Neuronal stem cell (in vitro differentiated cells): ENCODE measurements around the gene COX19.
"Not testable (repeated sequence)": the region's sequence is repeated elsewhere in the genome, so short reads cannot be mapped to it uniquely, and the experiment has no call there.

Experiments used
- DNase-seq: peaks from one replicate; pipeline ENCODE4 v3.0.0-alpha.2; 2013; ENCODE audit warnings: low spot score
- H2AFZ ChIP-seq: one replicate; pipeline ENCODE4 v1.6.1; 2013; ENCODE audit warnings: mild to moderate bottlenecking, low read length, inconsistent platforms
- H2AK5ac ChIP-seq: 2 replicates; pipeline ENCODE4 v1.6.1; 2013; ENCODE audit warnings: low read depth, mild to moderate bottlenecking, inconsistent platforms, low read length, moderate library complexity, mixed read lengths
- H2BK120ac ChIP-seq: 2 replicates; pipeline ENCODE4 v1.6.1; 2013; ENCODE audit warnings: low read depth, mild to moderate bottlenecking, inconsistent platforms, low read length, moderate library complexity, mixed read lengths
- H2BK12ac ChIP-seq: one replicate; pipeline ENCODE4 v1.6.1; 2013; ENCODE audit warnings: low read length, inconsistent platforms
- H2BK15ac ChIP-seq: 2 replicates; pipeline ENCODE4 v1.6.1; 2013; ENCODE audit warnings: mild to moderate bottlenecking, low read length, inconsistent platforms, mixed read lengths
- H2BK5ac ChIP-seq: one replicate; pipeline ENCODE4 v1.6.1; 2013; ENCODE audit warnings: inconsistent platforms, mild to moderate bottlenecking, low read length, moderate library complexity
- H3K14ac ChIP-seq: one replicate; pipeline ENCODE4 v1.6.1; 2013; ENCODE audit warnings: low read length, inconsistent platforms
- H3K18ac ChIP-seq: 2 replicates; pipeline ENCODE4 v1.6.1; 2013; ENCODE audit warnings: low read length, inconsistent platforms
- H3K23ac ChIP-seq: 2 replicates; pipeline ENCODE4 v1.6.1; 2013; ENCODE audit warnings: low read depth, mild to moderate bottlenecking, mixed read lengths, low read length, inconsistent platforms; ENCODE audit not compliant: poor library complexity
- H3K27ac ChIP-seq: replicated peaks from 3 replicates; pipeline ENCODE4 v1.5.1; 2013; ENCODE audit warnings: low read length, inconsistent platforms
- H3K27me3 ChIP-seq, 3 experiments: 2 replicates each; pipeline ENCODE4 v1.6.1; 2013; ENCODE audit warnings: low read length in 3 of 3, mild to moderate bottlenecking in 2 of 3, inconsistent platforms in 1 of 3, low read depth in 1 of 3, mixed read lengths in 1 of 3, moderate library complexity in 1 of 3; ENCODE audit not compliant: control insufficient read depth in 3 of 3, insufficient read depth in 3 of 3
- H3K36me3 ChIP-seq, 2 donors: replicated peaks in 1 of 2; 2 replicates each; pipeline ENCODE4 v1.6.1; 2013; ENCODE audit warnings: low read length in 2 of 2; ENCODE audit not compliant: control insufficient read depth in 2 of 2, insufficient read depth in 2 of 2
- H3K4ac ChIP-seq: 2 replicates; pipeline ENCODE4 v1.6.1; 2013; ENCODE audit warnings: inconsistent platforms, mild to moderate bottlenecking, low read length, moderate library complexity
- H3K4me1 ChIP-seq, 2 donors: 1 replicate in 1 of 2; 2 replicates in 1 of 2; pipeline ENCODE4 v1.6.1; 2013; ENCODE audit warnings: low read length in 2 of 2, low read depth in 1 of 2; ENCODE audit not compliant: control insufficient read depth in 2 of 2, insufficient read depth in 1 of 2
- H3K4me2 ChIP-seq: one replicate; pipeline ENCODE4 v1.6.1; 2013; ENCODE audit warnings: mild to moderate bottlenecking, low read length, inconsistent platforms; ENCODE audit not compliant: insufficient read depth, poor library complexity, severe bottlenecking
- H3K4me3 ChIP-seq, 2 donors: 2 replicates each; pipeline ENCODE4 v1.5.1; 2013; ENCODE audit warnings: low read length in 2 of 2, mild to moderate bottlenecking in 2 of 2, inconsistent platforms in 1 of 2, moderate library complexity in 1 of 2
- H3K79me1 ChIP-seq: one replicate; pipeline ENCODE4 v1.6.1; 2013; ENCODE audit warnings: low read depth, mild to moderate bottlenecking, inconsistent platforms, low read length, moderate library complexity
- H3K9ac ChIP-seq: one replicate; pipeline ENCODE4 v1.6.1; 2013; ENCODE audit warnings: mild to moderate bottlenecking, low read depth, low read length, inconsistent platforms; ENCODE audit not compliant: poor library complexity
- H3K9me3 ChIP-seq, 2 donors: replicated peaks in 1 of 2; 2 replicates each; pipeline versions ENCODE3 to v1.6.1; 2013; ENCODE audit warnings: low read length in 2 of 2, mild to moderate bottlenecking in 2 of 2, inconsistent platforms in 1 of 2, low read depth in 1 of 2, mixed read lengths in 1 of 2, moderate library complexity in 1 of 2; ENCODE audit not compliant: control insufficient read depth in 2 of 2, insufficient read depth in 1 of 2
- H4K8ac ChIP-seq: one replicate; pipeline ENCODE4 v1.6.1; 2013; ENCODE audit warnings: low read depth, mild to moderate bottlenecking, inconsistent platforms, low read length, moderate library complexity
- H4K91ac ChIP-seq: one replicate; pipeline ENCODE4 v1.6.1; 2013; ENCODE audit warnings: low read length, low read depth, mild to moderate bottlenecking, inconsistent platforms; ENCODE audit not compliant: poor library complexity
- WGBS, 2 donors: extraction: QIAGEN DNeasy Blood & Tissue Kit; methylation state at CpG; one replicate each; pipeline ENCODE4 v1.1.7; 2013; ENCODE audit warnings: missing lambda C conversion rate in 2 of 2, mixed read lengths in 1 of 2; ENCODE audit not compliant: insufficient read length in 2 of 2, insufficient replicate concordance in 1 of 2; ENCODE audit errors: extremely low coverage in 2 of 2; 5-methylcytosine and 5-hydroxymethylcytosine counted together

Gene COX19

GRCh38 chr7:924541-925231 lies 50.7 kb downstream of the COX19 start:
- peaks cover 0 to 9% (median 0%) of the 10 kb centered on the region in 3 experiments for H3K27me3 ChIP-seq
- H2BK120ac ChIP-seq = no peak overlapping the region
- H3K79me1 ChIP-seq = no peaks in the 10 kb centered on the region
- no peak overlapping the region for H3K9ac ChIP-seq
- H3K4me2 ChIP-seq = no peak overlapping the region
- H3K18ac ChIP-seq = peak overlapping the region; percentile 48
- H3K23ac ChIP-seq = no peak overlapping the region
- no peaks in the 10 kb centered on the region for H3K9me3 ChIP-seq
- H4K8ac ChIP-seq = no peak overlapping the region
- no peak overlapping the region for H3K27ac ChIP-seq
- H3K36me3 ChIP-seq = no peaks in the 10 kb centered on the region
- H2AFZ ChIP-seq = no peak overlapping the region
- H2BK5ac ChIP-seq = no peak overlapping the region
- H3K4ac ChIP-seq = no peak overlapping the region
- no peak for DNase-seq
- H2BK12ac ChIP-seq = no peak overlapping the region
- no peak overlapping the region for H4K91ac ChIP-seq
- H3K4me1 ChIP-seq = peaks cover 7 to 11% of the 10 kb centered on the region in 2 donors
- no CpG with 5 or more reads among the region's 24 CpGs for WGBS, 2 donors
- peak overlapping the region; percentile 71 for H3K14ac ChIP-seq
- no peak overlapping the region for H3K4me3 ChIP-seq
- no peak overlapping the region for H2AK5ac ChIP-seq
- no peak overlapping the region for H2BK15ac ChIP-seq

- H3K27me3 ChIP-seq, H3K27ac ChIP-seq, H2BK12ac ChIP-seq, H3K23ac ChIP-seq, H3K4me3 ChIP-seq, H3K36me3 ChIP-seq, DNase-seq, H3K79me1 ChIP-seq, H3K4ac ChIP-seq, H4K91ac ChIP-seq, H4K8ac ChIP-seq, H2AK5ac ChIP-seq, H3K18ac ChIP-seq, H2BK15ac ChIP-seq, H3K4me2 ChIP-seq, H2BK120ac ChIP-seq, H3K9me3 ChIP-seq, H2BK5ac ChIP-seq, H2AFZ ChIP-seq, H3K9ac ChIP-seq: not testable (repeated sequence)
- Histone ChIP-seq H3K14ac (peak overlapping the region; percentile 75), H3K4me1 (peaks cover 7 to 11% of the 10 kb centered on the region in 2 donors)
- WGBS, 2 donors = no CpG with 5 or more reads among the region's 25 CpGs
Measured at GRCh38 chr7:924042-924441, 51.3 kb downstream of the COX19 start.

GRCh38 chr7:923108-924041 lies 52.0 kb downstream of the COX19 start:
- DNase-seq = no peak
- Histone ChIP-seq H4K8ac (no peak overlapping the region), H3K4me1 (peaks cover 7 to 11% of the 10 kb centered on the region in 2 donors), H3K23ac (peak overlapping the region; percentile 6), H2BK120ac (peak overlapping the region; percentile 72), H3K14ac (peak overlapping the region; percentile 75), H2BK5ac (peak overlapping the region; percentile 82), H2AK5ac (peak overlapping the region; percentile 1), H3K27ac (no peak overlapping the region), H3K4ac (peak overlapping the region; percentile 23), H3K4me2 (no peak overlapping the region), H3K36me3 (no peaks in the 10 kb centered on the region), H3K18ac (peak overlapping the region; percentile 91), H3K9ac (no peak overlapping the region), H3K4me3 (no peak overlapping the region), H2BK15ac (peak overlapping the region; percentile 81), H2BK12ac (peak overlapping the region; percentile 30), H3K27me3 (peaks cover 0 to 9% (median 0%) of the 10 kb centered on the region in 3 experiments), H3K79me1 (no peaks in the 10 kb centered on the region), H4K91ac (no peak overlapping the region), H3K9me3 (no peaks in the 10 kb centered on the region), H2AFZ (peak overlapping the region; percentile 88)
- no CpG with 5 or more reads among the region's 40 CpGs for WGBS, 2 donors
